B cell (primary cell): ENCODE data around the gene EXOC4. TPM values are rescaled to one million over a fixed set of nuclear protein-coding genes. Genes with fewer than 3 reads are reported as not detected.

Source experiments
- ATAC-seq: fragments of 200-7000 bp; cut with Tn5 transposase; one replicate; pipeline ENCODE4 v1.10.0; 2021; ENCODE audit warnings: low read depth, mild to moderate bottlenecking, moderate number of reproducible peaks, moderate library complexity
- CTCF ChIA-PET: fragments of 350-600 bp; sonication (Branson Sonifier 250); formaldehyde crosslinking; loops from one replicate; lab custom pipeline; 2021; ENCODE audit warnings: antibody characterized with exemption, inconsistent platforms; lab: Charles Lee
- POLR2A ChIA-PET: fragments of 350-600 bp; sonication (Branson Sonifier 250); formaldehyde crosslinking; loops from one replicate; lab custom pipeline; 2021; ENCODE audit warnings: antibody characterized with exemption; lab: Charles Lee
- DNase-seq: peaks from one replicate; pipeline ENCODE4 v3.0.0; 2013
- H2AFZ ChIP-seq: 2 replicates; pipeline ENCODE4 v1.6.1; 2012; ENCODE audit warnings: mild to moderate bottlenecking, low read depth, low read length; ENCODE audit not compliant: insufficient read depth, poor library complexity, severe bottlenecking
- H3K27ac ChIP-seq, 2 donors: 1 replicate in 1 of 2; 2 replicates in 1 of 2; pipeline ENCODE4 v1.5.1; 2012 to 2013; ENCODE audit warnings: low read length in 2 of 2, mild to moderate bottlenecking in 2 of 2, moderate library complexity in 1 of 2
- H3K27me3 ChIP-seq, 4 experiments: fragments of 200-600 bp in 1 of 4; sonication (generic) in 1 of 4; replicated peaks in 1 of 4; 1 replicate in 2 of 4; 2 replicates in 2 of 4; pipeline versions ENCODE4 v1.6.1 to v1.7.0; 2013 to 2016; ENCODE audit warnings: low read length in 3 of 4, mild to moderate bottlenecking in 2 of 4, mixed read lengths in 1 of 4, moderate library complexity in 1 of 4; ENCODE audit not compliant: insufficient read depth in 4 of 4, control insufficient read depth in 3 of 4; ENCODE audit errors: control extremely low read depth in 1 of 4
- H3K36me3 ChIP-seq, 2 experiments: replicated peaks in 1 of 2; 1 replicate in 1 of 2; 2 replicates in 1 of 2; pipeline versions ENCODE4 v1.6.1 to v1.7.1; 2013; ENCODE audit warnings: low read length in 1 of 2; ENCODE audit not compliant: insufficient read depth in 2 of 2, control insufficient read depth in 1 of 2; ENCODE audit errors: control extremely low read depth in 1 of 2, extremely low read depth in 1 of 2
- H3K4me1 ChIP-seq, 2 donors: fragments of 200-600 bp in 1 of 2; sonication (generic) in 1 of 2; 1 replicate in 1 of 2; 2 replicates in 1 of 2; pipeline versions ENCODE4 v1.5.1 to v1.6.1; 2013 to 2017; ENCODE audit warnings: low read length in 2 of 2; ENCODE audit not compliant: control insufficient read depth in 2 of 2, insufficient read depth in 2 of 2
- H3K4me2 ChIP-seq: replicated peaks from 2 replicates; pipeline ENCODE3; 2012; ENCODE audit warnings: mild to moderate bottlenecking, low read depth, low read length; ENCODE audit not compliant: poor library complexity, severe bottlenecking
- H3K4me3 ChIP-seq, 5 experiments: fragments of 200-600 bp in 1 of 5; sonication (generic) in 1 of 5; 1 replicate in 3 of 5; 2 replicates in 2 of 5; pipeline versions ENCODE4 v1.5.1 to v1.7.0; 2011 to 2016; ENCODE audit warnings: low read length in 4 of 5, mild to moderate bottlenecking in 4 of 5, low read depth in 2 of 5, control low read depth in 1 of 5, moderate library complexity in 1 of 5; ENCODE audit not compliant: insufficient read depth in 1 of 5; ENCODE audit errors: control extremely low read depth in 1 of 5, extremely low read depth in 1 of 5
- H3K79me2 ChIP-seq: fragments of 200-600 bp; sonication (generic); one replicate; pipeline ENCODE4 v1.6.0; 2016; ENCODE audit warnings: low read length; ENCODE audit not compliant: control insufficient read depth, insufficient read depth
- H3K9ac ChIP-seq: fragments of 200-600 bp; sonication (generic); 2 replicates; pipeline ENCODE4 v1.6.1; 2017; ENCODE audit warnings: mild to moderate bottlenecking, low read length, moderate library complexity
- H3K9me3 ChIP-seq, 3 donors: one replicate each; pipeline versions ENCODE4 v1.6.1 to v1.7.1; 2013; ENCODE audit warnings: low read length in 2 of 3; ENCODE audit not compliant: control insufficient read depth in 2 of 3, insufficient read depth in 1 of 3; ENCODE audit errors: control extremely low read depth in 1 of 3
- H4K20me1 ChIP-seq: 2 replicates; pipeline ENCODE4 v1.6.0; 2012; ENCODE audit warnings: mild to moderate bottlenecking, low read length; ENCODE audit not compliant: insufficient read depth, control insufficient read depth, poor library complexity, severe bottlenecking
- H3K27ac Mint-ChIP-seq: one replicate; pipeline ENCODE4 v1.8.0; 2021; ENCODE audit warnings: mixed read lengths
- H3K27me3 Mint-ChIP-seq: one replicate; pipeline ENCODE4 v1.8.0; 2021; ENCODE audit warnings: mixed read lengths
- H3K4me1 Mint-ChIP-seq: one replicate; pipeline ENCODE4 v1.8.0; 2021; ENCODE audit warnings: mixed read lengths
- H3K4me3 Mint-ChIP-seq: one replicate; pipeline ENCODE4 v1.8.0; 2021; ENCODE audit warnings: mixed read lengths
- H3K9me3 Mint-ChIP-seq: one replicate; pipeline ENCODE4 v1.8.0; 2022; ENCODE audit warnings: mixed read lengths; ENCODE audit not compliant: insufficient read depth
- EZH2 ChIP-seq: IDR thresholded peaks from 2 replicates; pipeline ENCODE4 v1.6.1; 2012; ENCODE audit warnings: borderline replicate concordance, low read depth, mild to moderate bottlenecking, moderate library complexity, low read length; ENCODE audit not compliant: insufficient read depth, poor library complexity, severe bottlenecking
- WGBS: methylation state at CpG from one replicate; pipeline ENCODE4 v1.1.5; 2013; ENCODE audit warnings: missing lambda C conversion rate; ENCODE audit not compliant: insufficient coverage; 5-methylcytosine and 5-hydroxymethylcytosine counted together
- intact Hi-C: fragments of 100-400 bp; cut with micrococcal nuclease; formaldehyde crosslinking; loops from one replicate; pipeline ENCODE4 v1.10.0; 2022
- polyA plus RNA-seq: library from polyadenylated mRNA; depleted of rRNA; stranded (reverse); fragments of >200 nt; gene quantifications from 2 replicates; pipeline ENCODE4 v1.2.3, GENCODE V29; 2012
- total RNA-seq, 2 donors: library from RNA; stranded (reverse); fragments of 120-200 nt in 1 of 2; gene quantifications; 1 replicate in 1 of 2; 2 replicates in 1 of 2; pipeline versions ENCODE4 v1.2.3 to v1.2.4, GENCODE V29; 2013 to 2022
- TF ChIP-seq, protein P1 (sequence below): fragments of 200-600 bp; IDR thresholded peaks from one replicate; pipeline ENCODE4 v1.8.0; 2022; ENCODE audit warnings: antibody characterized with exemption, mild to moderate bottlenecking

The EXOC4 gene
- total and polyA plus RNA-seq, 2 donors (not counting 1 experiment from before 2014, with no cell fraction given) = 16.7 to 135 TPM

DNA sequence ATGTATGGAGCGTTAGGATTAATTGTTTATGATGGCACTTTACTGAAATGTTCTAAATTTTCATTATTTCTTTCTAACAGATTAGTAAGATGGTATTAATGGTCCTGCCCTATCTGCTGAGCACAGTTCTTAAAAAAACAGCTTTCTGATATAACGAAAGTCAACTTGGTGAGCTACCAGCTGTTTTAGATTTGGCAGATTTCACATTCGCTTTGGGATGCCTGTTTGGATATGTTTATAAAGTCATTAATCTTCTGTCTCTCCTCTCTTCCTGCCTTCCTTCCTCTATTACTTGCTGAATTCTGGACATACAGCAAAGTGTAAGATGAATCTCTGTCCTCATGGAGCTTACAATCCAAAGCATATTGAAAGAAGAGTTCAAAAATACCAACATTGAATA lies 477.5 kb downstream of the EXOC4 start:
- H4K20me1 ChIP-seq = no peaks in the 10 kb centered on the region
- H3K27me3 ChIP-seq = no peaks in the 10 kb centered on the region
- H3K27ac Mint-ChIP-seq = no peak overlapping the region
- intact Hi-C loops = no loop called here
- no CpG with 5 or more reads among the region's 3 CpGs for WGBS
- H3K4me1 Mint-ChIP-seq = no peaks in the 10 kb centered on the region
- no peaks in the 10 kb centered on the region for H3K27me3 Mint-ChIP-seq
- H3K4me3 ChIP-seq = no peak overlapping the region
- no peak overlapping the region for H3K27ac ChIP-seq
- ATAC-seq (no peak), DNase-seq (no peak)
- no peak overlapping the region for H2AFZ ChIP-seq
- H3K4me2 ChIP-seq = no peak overlapping the region
- H3K4me1 ChIP-seq = no peaks in the 10 kb centered on the region
- H3K4me3 Mint-ChIP-seq = no peak overlapping the region
- peaks cover 0 to 4% of the 10 kb centered on the region in 2 experiments for H3K36me3 ChIP-seq
- no peaks in the 10 kb centered on the region for H3K79me2 ChIP-seq
- CTCF ChIA-PET = no interaction called here
- H3K9me3 ChIP-seq = no peaks in the 10 kb centered on the region
- POLR2A ChIA-PET = no interaction called here
- TF ChIP-seq EZH2 = no peak
- TF ChIP-seq, protein P1, sequence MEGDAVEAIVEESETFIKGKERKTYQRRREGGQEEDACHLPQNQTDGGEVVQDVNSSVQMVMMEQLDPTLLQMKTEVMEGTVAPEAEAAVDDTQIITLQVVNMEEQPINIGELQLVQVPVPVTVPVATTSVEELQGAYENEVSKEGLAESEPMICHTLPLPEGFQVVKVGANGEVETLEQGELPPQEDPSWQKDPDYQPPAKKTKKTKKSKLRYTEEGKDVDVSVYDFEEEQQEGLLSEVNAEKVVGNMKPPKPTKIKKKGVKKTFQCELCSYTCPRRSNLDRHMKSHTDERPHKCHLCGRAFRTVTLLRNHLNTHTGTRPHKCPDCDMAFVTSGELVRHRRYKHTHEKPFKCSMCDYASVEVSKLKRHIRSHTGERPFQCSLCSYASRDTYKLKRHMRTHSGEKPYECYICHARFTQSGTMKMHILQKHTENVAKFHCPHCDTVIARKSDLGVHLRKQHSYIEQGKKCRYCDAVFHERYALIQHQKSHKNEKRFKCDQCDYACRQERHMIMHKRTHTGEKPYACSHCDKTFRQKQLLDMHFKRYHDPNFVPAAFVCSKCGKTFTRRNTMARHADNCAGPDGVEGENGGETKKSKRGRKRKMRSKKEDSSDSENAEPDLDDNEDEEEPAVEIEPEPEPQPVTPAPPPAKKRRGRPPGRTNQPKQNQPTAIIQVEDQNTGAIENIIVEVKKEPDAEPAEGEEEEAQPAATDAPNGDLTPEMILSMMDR = no peak
- H3K9me3 Mint-ChIP-seq = no peaks in the 10 kb centered on the region
- no peak overlapping the region for H3K9ac ChIP-seq

DNA sequence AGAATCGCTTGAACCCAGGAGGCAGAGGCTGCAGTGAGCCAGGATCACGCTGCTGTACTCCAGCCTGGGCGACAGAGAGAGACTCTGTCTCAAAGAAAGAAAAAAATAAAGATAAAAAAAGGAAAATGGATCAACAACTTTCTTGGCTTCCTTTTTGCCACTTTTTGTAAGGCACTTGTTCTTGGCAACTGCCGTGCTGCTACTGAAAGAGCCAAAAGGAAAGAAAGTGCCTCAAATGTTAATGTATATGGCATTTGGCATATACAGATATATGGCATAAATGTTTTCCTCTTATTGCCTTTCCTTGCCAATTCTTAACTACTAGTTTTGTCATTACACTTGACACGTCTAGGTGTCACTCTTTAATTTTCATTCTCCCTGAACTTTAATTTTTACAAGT lies 480.5 kb downstream of the EXOC4 start:
- Mint-ChIP-seq H3K27me3 (no peaks in the 10 kb centered on the region), H3K4me3 (no peak overlapping the region), H3K9me3 (no peaks in the 10 kb centered on the region), H3K27ac (no peak overlapping the region), H3K4me1 (no peaks in the 10 kb centered on the region)
- H3K4me1 ChIP-seq = no peaks in the 10 kb centered on the region
- H3K79me2 ChIP-seq = no peaks in the 10 kb centered on the region
- ChIA-PET POLR2A (no interaction called here), CTCF (no interaction called here)
- intact Hi-C loops = no loop called here
- H3K9me3 ChIP-seq = no peaks in the 10 kb centered on the region
- TF ChIP-seq EZH2 = no peak
- TF ChIP-seq, protein P1 = no peak
- H3K27ac ChIP-seq = no peak overlapping the region
- H3K4me2 ChIP-seq = no peak overlapping the region
- no peak overlapping the region for H2AFZ ChIP-seq
- H4K20me1 ChIP-seq = no peaks in the 10 kb centered on the region
- 95% methylated on average over 4 of the region's 5 CpGs for WGBS
- DNase-seq (no peak), ATAC-seq (no peak)
- H3K9ac ChIP-seq = no peak overlapping the region
- no peak overlapping the region for H3K4me3 ChIP-seq
- H3K36me3 ChIP-seq = peaks cover 0 to 4% of the 10 kb centered on the region in 2 experiments
- H3K27me3 ChIP-seq = no peaks in the 10 kb centered on the region
